C4-2B (cell line): ENCODE measurements around the gene OLFM4.

Experiments
- H3K27ac ChIP-seq: fragments of 450-650 bp; 2 replicates; pipeline ENCODE4 v1.5.1; 2017
- CTCF ChIP-seq: fragments of 450-650 bp; conservative IDR thresholded peaks from 2 replicates; pipeline ENCODE4 v1.5.1; 2017; ENCODE audit warnings: mild to moderate bottlenecking
- ZFX ChIP-seq: fragments of 450-650 bp; IDR thresholded peaks from 2 replicates; pipeline ENCODE4 v1.6.1; 2017

The OLFM4 gene

GRCh38 chr13:52994051-52994450 lies 34.6 kb upstream of the OLFM4 start:
- no peak overlapping the region for H3K27ac ChIP-seq
- TF ChIP-seq ZFX (no peak), CTCF (no peak)

GRCh38 chr13:52994865-52995264 lies 33.7 kb upstream of the OLFM4 start:
- no peak overlapping the region for H3K27ac ChIP-seq
- TF ChIP-seq ZFX (no peak), CTCF (no peak)

DNA sequence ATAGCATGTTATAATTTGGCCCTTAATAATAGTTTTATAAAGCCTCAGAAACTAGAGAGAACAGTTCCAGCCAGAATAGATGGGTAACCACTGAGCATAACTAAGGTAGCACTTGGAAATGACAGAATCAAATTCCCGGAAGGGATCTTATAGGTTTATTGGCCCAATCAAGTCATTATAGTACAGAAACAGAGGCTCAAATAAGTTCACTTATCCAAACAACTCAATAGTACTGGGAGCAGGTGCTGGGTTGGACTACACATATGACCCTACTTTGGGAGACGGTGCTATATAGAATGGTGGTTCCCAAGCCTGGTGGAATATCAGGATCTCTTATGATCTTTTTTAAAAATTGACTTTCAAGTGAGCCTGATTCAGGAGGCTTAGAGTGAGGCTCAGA lies 32.7 kb upstream of the OLFM4 start:
- H3K27ac ChIP-seq = no peak overlapping the region
- TF ChIP-seq CTCF (no peak), ZFX (no peak)

- TF ChIP-seq CTCF (no peak), ZFX (no peak)
- no peak overlapping the region for H3K27ac ChIP-seq
Measured at GRCh38 chr13:52997951-52998876, 30.4 kb upstream of the OLFM4 start.

- TF ChIP-seq CTCF (no peak), ZFX (no peak)
Measured at GRCh38 chr13:52999093-52999696, 29.4 kb upstream of the OLFM4 start.

GRCh38 chr13:53001444-53002225 lies 27.0 kb upstream of the OLFM4 start:
- H3K27ac ChIP-seq = no peak overlapping the region
- TF ChIP-seq CTCF (no peak), ZFX (no peak)

More at GRCh38 chr13:52999093-52999696, 29.4 kb upstream of the OLFM4 start:
- H3K27ac ChIP-seq = no peak overlapping the region
